Measurements from ENCODE around the gene ISL2. TPM values are rescaled to one million over a fixed set of nuclear protein-coding genes. Genes with fewer than 3 reads are reported as not detected.

ISL2 gene
- polyA plus RNA-seq, 3 donors: 0.40 to 2.3 (median 0.52) TPM

DNA sequence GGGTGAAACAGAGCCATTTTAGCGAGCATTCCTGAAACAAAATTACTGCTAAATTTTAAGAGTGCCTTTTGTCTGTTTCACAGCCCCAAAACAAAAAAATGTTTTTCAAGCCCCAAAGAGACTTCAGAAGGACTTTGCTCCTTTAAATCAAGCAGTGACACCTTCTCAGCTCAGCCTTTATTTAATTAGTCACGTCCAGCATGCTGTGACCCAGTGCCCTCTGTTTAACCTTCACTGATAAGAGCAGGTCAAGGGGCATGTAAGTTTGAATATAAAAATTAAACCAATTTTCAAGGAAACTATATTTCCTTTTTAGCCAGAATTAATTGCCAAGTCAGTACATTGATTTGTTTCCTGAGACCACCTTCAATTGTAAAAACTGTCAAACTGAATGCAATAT lies 40.6 kb downstream of the ISL2 start:
- Mint-ChIP-seq H3K4me3 (no peak overlapping the region), H3K4me1 (no peaks in the 10 kb centered on the region), H3K9me3 (no peaks in the 10 kb centered on the region), H3K27me3 (ENCODE audit: low read depth in 3 of 3) (peaks cover 0 to 2% (median 1%) of the 10 kb centered on the region in 3 donors), H3K27ac (no peak overlapping the region), H3K36me3 (peaks cover 12 to 27% of the 10 kb centered on the region in 2 donors)
- Histone ChIP-seq H3K4me1 (ENCODE audit: control insufficient read depth in 1 of 2, insufficient read depth in 2 of 2, low read length in 2 of 2) (no peaks in the 10 kb centered on the region), H3K4me3 (replicated peaks in 1 of 3; ENCODE audit: low read depth in 2 of 3, low read length in 3 of 3) (no peak overlapping the region), H3K9me3 (replicated peaks in 1 of 2; ENCODE audit: control insufficient read depth in 1 of 2, insufficient read depth in 1 of 2, low read length in 2 of 2) (no peaks in the 10 kb centered on the region), H3K36me3 (replicated peaks in 1 of 2; ENCODE audit: control insufficient read depth in 1 of 2, insufficient read depth in 2 of 2, low read length in 2 of 2) (peaks cover 2 to 7% of the 10 kb centered on the region in 2 donors), H3K4me2 (replicated peaks; ENCODE audit: extremely low read depth, low read length, poor library complexity, severe bottlenecking) (no peak overlapping the region), H3K9ac (ENCODE audit: insufficient read depth, low read length, poor library complexity, severe bottlenecking) (no peak overlapping the region), H3K79me2 (ENCODE audit: insufficient read depth, low read length) (no peaks in the 10 kb centered on the region), H2AFZ (ENCODE audit: insufficient read depth, low read depth, low read length, poor library complexity, severe bottlenecking) (no peak overlapping the region), H3K27me3 (ENCODE audit: control insufficient read depth in 2 of 2, insufficient read depth in 2 of 2, low read length in 2 of 2) (no peaks in the 10 kb centered on the region), H3K27ac (ENCODE audit: low read depth in 1 of 2, low read length in 2 of 2) (no peak overlapping the region), H4K20me1 (ENCODE audit: insufficient read depth, low read length) (no peaks in the 10 kb centered on the region)
- WGBS (ENCODE audit: insufficient coverage): 100% methylated on average over 1 of the region's 2 CpGs
- intact Hi-C loops (cut with micrococcal nuclease): no loop called here
- DNase-seq: no peak
- TF ChIP-seq, protein P1, sequence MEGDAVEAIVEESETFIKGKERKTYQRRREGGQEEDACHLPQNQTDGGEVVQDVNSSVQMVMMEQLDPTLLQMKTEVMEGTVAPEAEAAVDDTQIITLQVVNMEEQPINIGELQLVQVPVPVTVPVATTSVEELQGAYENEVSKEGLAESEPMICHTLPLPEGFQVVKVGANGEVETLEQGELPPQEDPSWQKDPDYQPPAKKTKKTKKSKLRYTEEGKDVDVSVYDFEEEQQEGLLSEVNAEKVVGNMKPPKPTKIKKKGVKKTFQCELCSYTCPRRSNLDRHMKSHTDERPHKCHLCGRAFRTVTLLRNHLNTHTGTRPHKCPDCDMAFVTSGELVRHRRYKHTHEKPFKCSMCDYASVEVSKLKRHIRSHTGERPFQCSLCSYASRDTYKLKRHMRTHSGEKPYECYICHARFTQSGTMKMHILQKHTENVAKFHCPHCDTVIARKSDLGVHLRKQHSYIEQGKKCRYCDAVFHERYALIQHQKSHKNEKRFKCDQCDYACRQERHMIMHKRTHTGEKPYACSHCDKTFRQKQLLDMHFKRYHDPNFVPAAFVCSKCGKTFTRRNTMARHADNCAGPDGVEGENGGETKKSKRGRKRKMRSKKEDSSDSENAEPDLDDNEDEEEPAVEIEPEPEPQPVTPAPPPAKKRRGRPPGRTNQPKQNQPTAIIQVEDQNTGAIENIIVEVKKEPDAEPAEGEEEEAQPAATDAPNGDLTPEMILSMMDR (IDR thresholded peaks at IDR 0.05): no peak

DNA sequence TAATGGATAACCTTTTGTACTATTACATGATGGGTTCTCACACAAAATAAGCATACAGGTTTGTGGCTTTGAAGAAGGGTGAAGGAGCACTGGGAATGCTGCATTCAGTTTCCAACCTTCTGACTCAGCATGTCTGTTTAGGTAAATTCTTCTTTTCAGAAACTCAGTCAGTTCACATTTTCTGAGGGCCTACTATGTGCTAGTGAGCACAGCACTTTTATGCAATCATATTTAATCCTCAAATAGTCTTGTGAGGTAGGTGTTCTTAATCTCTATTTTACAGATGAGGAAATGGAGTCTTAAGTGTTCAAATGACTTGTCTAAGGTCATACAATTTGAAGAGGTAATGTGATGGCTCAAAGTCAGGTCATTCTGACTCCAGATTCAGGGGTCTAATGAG lies 41.2 kb downstream of the ISL2 start:
- intact Hi-C loops (cut with micrococcal nuclease): no loop called here
- Mint-ChIP-seq H3K4me3 (no peak overlapping the region), H3K27me3 (ENCODE audit: low read depth in 3 of 3) (peaks cover 0 to 2% (median 1%) of the 10 kb centered on the region in 3 donors)

More for the DNA sequence above, 41.2 kb downstream of the ISL2 start:
- Mint-ChIP-seq H3K36me3 (peaks cover 9 to 24% of the 10 kb centered on the region in 2 donors), H3K4me1 (no peaks in the 10 kb centered on the region), H3K9me3 (no peaks in the 10 kb centered on the region), H3K27ac (no peak overlapping the region)
- H3K4me1 ChIP-seq (ENCODE audit: control insufficient read depth in 1 of 2, insufficient read depth in 2 of 2, low read length in 2 of 2): no peaks in the 10 kb centered on the region
- TF ChIP-seq, protein P1 (IDR thresholded peaks at IDR 0.05): no peak
- H3K79me2 ChIP-seq (ENCODE audit: insufficient read depth, low read length): no peaks in the 10 kb centered on the region
- no peak for DNase-seq
- H2AFZ ChIP-seq (ENCODE audit: insufficient read depth, low read depth, low read length, poor library complexity, severe bottlenecking): no peak overlapping the region
- H3K4me2 ChIP-seq (replicated peaks; ENCODE audit: extremely low read depth, low read length, poor library complexity, severe bottlenecking): no peak overlapping the region
- H3K27ac ChIP-seq (ENCODE audit: low read depth in 1 of 2, low read length in 2 of 2): no peak overlapping the region
- H3K27me3 ChIP-seq (ENCODE audit: control insufficient read depth in 2 of 2, insufficient read depth in 2 of 2, low read length in 2 of 2): no peaks in the 10 kb centered on the region
- H3K9me3 ChIP-seq (replicated peaks in 1 of 2; ENCODE audit: control insufficient read depth in 1 of 2, insufficient read depth in 1 of 2, low read length in 2 of 2): no peaks in the 10 kb centered on the region
- H3K4me3 ChIP-seq (replicated peaks in 1 of 3; ENCODE audit: low read depth in 2 of 3, low read length in 3 of 3): no peak overlapping the region
- no peak overlapping the region for H3K9ac ChIP-seq (ENCODE audit: insufficient read depth, low read length, poor library complexity, severe bottlenecking)
- peaks cover 2 to 7% of the 10 kb centered on the region in 2 donors for H3K36me3 ChIP-seq (replicated peaks in 1 of 2; ENCODE audit: control insufficient read depth in 1 of 2, insufficient read depth in 2 of 2, low read length in 2 of 2)
- H4K20me1 ChIP-seq (ENCODE audit: insufficient read depth, low read length): no peaks in the 10 kb centered on the region
